Measurements from ENCODE around the gene SVBP.

- TF ChIP-seq EP300 (IDR thresholded peaks at IDR 0.05), result no peak
- TF ChIP-seq, protein P1, sequence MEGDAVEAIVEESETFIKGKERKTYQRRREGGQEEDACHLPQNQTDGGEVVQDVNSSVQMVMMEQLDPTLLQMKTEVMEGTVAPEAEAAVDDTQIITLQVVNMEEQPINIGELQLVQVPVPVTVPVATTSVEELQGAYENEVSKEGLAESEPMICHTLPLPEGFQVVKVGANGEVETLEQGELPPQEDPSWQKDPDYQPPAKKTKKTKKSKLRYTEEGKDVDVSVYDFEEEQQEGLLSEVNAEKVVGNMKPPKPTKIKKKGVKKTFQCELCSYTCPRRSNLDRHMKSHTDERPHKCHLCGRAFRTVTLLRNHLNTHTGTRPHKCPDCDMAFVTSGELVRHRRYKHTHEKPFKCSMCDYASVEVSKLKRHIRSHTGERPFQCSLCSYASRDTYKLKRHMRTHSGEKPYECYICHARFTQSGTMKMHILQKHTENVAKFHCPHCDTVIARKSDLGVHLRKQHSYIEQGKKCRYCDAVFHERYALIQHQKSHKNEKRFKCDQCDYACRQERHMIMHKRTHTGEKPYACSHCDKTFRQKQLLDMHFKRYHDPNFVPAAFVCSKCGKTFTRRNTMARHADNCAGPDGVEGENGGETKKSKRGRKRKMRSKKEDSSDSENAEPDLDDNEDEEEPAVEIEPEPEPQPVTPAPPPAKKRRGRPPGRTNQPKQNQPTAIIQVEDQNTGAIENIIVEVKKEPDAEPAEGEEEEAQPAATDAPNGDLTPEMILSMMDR (IDR thresholded peaks at IDR 0.05), result no peak
Observed at GRCh38 chr1:42766741-42767509, 50.3 kb downstream of the SVBP start, which contains the start of the genes C1orf50 and P3H1.
